Activated naive CD4-positive, alpha-beta T cell treated with anti-CD3 and anti-CD28 coated beads for 36 hours (primary cell): Measurements from ENCODE around the gene PSG4. TPM values are rescaled to one million over a fixed set of nuclear protein-coding genes. Genes with fewer than 3 reads are reported as not detected.
"Not testable (repeated sequence)": the region's sequence is repeated elsewhere in the genome, so short reads cannot be mapped to it uniquely, and the experiment has no call there.

Experiments used
- CTCF ChIA-PET: fragments of 350-600 bp; sonication (Branson Sonifier 250); formaldehyde crosslinking; loops from one replicate; lab custom pipeline; 2021; ENCODE audit warnings: antibody characterized with exemption; lab: Charles Lee
- DNase-seq: peaks from one replicate; pipeline ENCODE4 v3.0.0-alpha.2; 2020
- H3K27ac Mint-ChIP-seq: one replicate; pipeline ENCODE4 v1.8.0; 2021; ENCODE audit warnings: mild to moderate bottlenecking, mixed read lengths
- H3K27me3 Mint-ChIP-seq: one replicate; pipeline ENCODE4 v1.8.0; 2021; ENCODE audit warnings: low read depth, mixed read lengths
- H3K36me3 Mint-ChIP-seq: one replicate; pipeline ENCODE4 v1.8.0; 2021; ENCODE audit warnings: low read depth, mixed read lengths
- H3K4me1 Mint-ChIP-seq: one replicate; pipeline ENCODE4 v1.8.0; 2021; ENCODE audit warnings: low read depth, mixed read lengths
- H3K4me3 Mint-ChIP-seq: one replicate; pipeline ENCODE4 v1.8.0; 2021; ENCODE audit warnings: mild to moderate bottlenecking, moderate library complexity, mixed read lengths
- H3K9me3 Mint-ChIP-seq: one replicate; pipeline ENCODE4 v1.8.0; 2021; ENCODE audit warnings: mixed read lengths
- intact Hi-C: fragments of 100-400 bp; cut with micrococcal nuclease; formaldehyde crosslinking; loops from one replicate; pipeline ENCODE4 v1.15.1; 2023
- total RNA-seq, 2 experiments: library from RNA; stranded (reverse); gene quantifications; one replicate each; pipeline ENCODE4 v1.2.3, GENCODE V29; 2021

Gene PSG4
- total RNA-seq, 2 experiments from 2014 or later = not detected

DNA sequence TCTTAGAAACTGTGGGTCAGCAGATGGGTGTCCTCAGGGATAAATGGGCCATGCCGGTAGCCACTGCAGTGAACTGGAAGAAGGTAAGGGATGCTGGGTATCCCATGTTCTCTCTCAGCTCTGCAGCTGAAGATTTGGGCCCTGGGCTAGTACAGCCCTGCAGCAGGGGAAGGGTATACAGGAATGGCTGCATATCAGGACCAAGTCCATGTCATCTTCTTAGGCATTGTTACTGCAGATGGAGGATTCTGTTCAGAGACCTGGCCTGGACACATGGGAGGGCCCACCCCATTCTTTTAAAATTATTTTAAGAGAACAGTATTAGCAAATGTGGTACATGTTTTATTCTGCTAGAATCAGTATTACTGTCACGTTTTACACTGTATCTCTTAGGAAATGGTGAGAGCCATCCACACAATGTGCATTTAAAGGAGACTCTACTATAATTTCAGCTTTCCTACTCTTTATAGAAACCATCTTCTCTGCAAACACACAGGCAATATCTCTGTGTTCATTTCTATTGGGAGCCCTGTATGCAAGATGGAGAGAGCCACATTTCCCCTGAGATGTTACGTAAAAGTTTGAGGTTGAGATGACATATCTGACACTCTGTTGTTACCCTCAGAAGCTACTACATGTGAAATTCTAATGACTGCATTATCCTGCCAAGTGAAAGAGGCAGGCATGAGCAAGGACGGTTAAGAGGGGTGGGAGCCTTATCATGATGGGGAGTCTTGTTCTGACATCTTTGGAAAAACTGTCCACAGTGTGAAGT, 12.9 kb downstream of the PSG4 start:
- H3K4me1 Mint-ChIP-seq, H3K27ac Mint-ChIP-seq, H3K36me3 Mint-ChIP-seq, CTCF ChIA-PET, DNase-seq, H3K9me3 Mint-ChIP-seq, H3K4me3 Mint-ChIP-seq, intact Hi-C loops: not testable (repeated sequence)
- peaks cover 13% of the 10 kb centered on the region for H3K27me3 Mint-ChIP-seq

DNA sequence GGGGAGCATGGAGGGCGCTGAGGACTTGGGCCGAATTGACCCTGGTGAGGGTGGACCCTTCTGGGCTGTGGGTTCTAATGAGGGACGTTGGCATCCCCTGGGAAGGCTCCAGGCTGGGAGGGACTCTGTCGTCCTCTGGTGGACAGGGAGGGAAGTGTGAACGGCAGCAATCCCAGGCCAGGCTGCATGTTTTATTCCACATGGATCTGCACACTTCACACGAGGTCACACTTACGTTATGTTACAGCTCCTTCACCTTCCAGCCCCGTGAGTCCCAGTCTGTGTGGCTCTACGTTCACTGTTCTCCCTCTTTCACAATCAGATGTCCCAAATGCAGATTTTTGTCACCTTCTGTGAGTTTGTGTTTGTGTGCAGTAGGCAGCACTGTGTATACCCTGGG, 17.3 kb downstream of the PSG4 start:
- DNase-seq, H3K4me1 Mint-ChIP-seq, H3K9me3 Mint-ChIP-seq, H3K27ac Mint-ChIP-seq, H3K36me3 Mint-ChIP-seq, H3K4me3 Mint-ChIP-seq, CTCF ChIA-PET, intact Hi-C loops: not testable (repeated sequence)
- peaks cover 14% of the 10 kb centered on the region for H3K27me3 Mint-ChIP-seq

DNA sequence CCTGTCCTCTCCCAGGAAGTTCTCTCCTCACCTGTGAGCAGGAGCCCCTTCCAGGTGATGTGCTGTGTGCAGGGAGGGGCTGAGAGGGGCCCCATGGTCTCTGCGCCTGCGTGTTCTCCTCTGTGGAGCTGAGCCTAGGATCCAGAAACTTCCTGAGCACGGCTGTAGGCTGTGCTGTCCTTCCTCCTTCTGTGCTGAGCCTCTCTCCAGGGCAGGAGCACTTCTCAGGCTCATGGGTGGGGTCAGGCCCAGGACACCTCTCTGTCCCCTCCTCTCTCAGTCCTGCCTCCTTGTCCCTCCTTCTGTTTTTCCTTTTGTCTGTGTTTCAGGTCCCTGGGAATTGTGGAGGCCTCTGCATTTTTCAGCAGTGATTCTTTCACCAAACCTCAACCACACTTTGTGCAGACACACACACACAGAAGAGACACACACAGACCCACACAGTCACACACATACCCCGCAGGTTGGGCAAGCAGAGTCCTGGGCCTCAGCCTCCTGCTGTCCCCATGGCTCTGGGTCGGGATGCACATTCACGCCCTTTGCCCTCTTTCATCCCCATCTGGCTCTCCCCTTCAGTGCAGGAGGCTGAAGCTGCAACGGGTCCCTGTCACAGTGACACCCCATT, 19.0 kb downstream of the PSG4 start, which contains the start of gene PSG5:
Gene PSG5, minus strand, starts transcription at position 226 of the 625 bp plus-strand sequence. Its CDS starts 131 bp downstream, at position 95.
- H3K27me3 Mint-ChIP-seq = peaks cover 11% of the 10 kb centered on the region
- H3K4me3 Mint-ChIP-seq, H3K27ac Mint-ChIP-seq, H3K4me1 Mint-ChIP-seq, CTCF ChIA-PET, H3K9me3 Mint-ChIP-seq, H3K36me3 Mint-ChIP-seq, DNase-seq, intact Hi-C loops: not testable (repeated sequence)

DNA sequence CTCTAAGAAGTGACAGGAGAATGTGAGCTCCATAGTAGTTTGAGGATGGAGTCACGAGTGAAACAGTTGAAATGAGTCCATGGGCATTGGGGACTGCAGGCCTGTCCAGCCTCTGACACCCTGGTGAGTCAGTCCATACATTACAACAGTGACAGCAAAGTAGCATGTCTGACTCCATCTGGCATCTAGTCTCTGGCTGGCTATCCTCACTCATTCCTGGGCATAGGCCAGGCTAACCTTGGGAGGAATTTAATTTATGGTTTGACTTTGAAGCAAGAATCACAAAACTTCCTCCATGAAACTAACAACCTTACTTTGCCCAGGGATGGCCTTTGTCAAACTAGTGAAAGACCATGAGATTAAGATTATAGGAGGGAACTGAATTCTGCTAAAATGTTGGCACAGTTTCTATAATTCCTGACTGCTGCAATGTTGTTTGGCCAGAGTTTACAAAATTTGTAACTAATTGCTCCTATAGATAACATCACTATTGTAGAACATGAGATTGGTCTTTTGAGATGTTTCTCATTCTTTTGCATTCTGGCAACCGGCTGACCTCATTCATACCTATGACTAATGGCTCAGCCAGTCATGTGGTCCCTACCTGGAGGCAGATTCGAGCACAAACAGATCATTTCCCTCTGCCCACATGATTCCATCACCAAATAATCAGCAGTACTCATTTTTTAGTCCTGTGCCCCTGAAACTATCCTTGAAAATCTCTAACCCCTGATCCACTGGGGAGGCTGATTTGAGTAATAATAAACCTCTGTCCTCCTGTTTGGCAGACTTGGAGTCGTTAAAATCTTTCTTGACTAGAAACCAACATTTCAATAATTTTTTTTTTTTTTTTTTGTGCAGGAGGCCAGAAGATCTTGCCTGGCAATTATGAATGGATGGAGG, 23.3 kb downstream of the PSG4 start:
- H3K27ac Mint-ChIP-seq, DNase-seq, H3K27me3 Mint-ChIP-seq, intact Hi-C loops, H3K4me1 Mint-ChIP-seq, CTCF ChIA-PET, H3K9me3 Mint-ChIP-seq, H3K4me3 Mint-ChIP-seq, H3K36me3 Mint-ChIP-seq: not testable (repeated sequence)

DNA sequence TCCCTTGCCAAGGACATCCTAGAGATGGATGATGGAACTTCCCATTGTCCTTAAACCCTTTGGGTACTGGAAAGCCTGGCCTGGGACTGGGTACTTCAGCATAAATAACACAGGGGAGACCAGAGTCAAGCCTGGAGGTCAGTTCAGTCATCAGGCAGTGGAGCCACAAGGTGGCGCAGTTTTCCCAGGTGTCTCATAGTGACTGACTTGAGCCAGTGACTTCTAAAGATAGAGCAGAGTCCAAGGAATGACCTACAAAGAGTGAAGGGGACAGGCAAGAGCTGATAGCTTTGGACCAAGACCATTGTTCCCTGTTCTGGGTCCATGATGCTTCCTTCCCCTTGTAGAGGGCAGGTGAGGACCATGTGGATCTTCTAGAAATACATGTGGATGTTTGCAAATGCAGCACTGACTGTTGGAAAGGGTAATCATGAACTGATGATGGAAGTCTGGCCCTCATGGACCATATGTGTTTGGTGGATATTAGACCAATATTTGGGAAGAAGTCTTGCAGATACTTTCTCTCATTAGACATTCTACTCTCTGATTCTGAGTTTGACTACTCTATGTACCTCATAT, 25.8 kb downstream of the PSG4 start:
- intact Hi-C loops, H3K27ac Mint-ChIP-seq, H3K9me3 Mint-ChIP-seq, H3K27me3 Mint-ChIP-seq, CTCF ChIA-PET, H3K36me3 Mint-ChIP-seq, H3K4me1 Mint-ChIP-seq, H3K4me3 Mint-ChIP-seq: not testable (repeated sequence)
- DNase-seq = peak; percentile 25

DNA sequence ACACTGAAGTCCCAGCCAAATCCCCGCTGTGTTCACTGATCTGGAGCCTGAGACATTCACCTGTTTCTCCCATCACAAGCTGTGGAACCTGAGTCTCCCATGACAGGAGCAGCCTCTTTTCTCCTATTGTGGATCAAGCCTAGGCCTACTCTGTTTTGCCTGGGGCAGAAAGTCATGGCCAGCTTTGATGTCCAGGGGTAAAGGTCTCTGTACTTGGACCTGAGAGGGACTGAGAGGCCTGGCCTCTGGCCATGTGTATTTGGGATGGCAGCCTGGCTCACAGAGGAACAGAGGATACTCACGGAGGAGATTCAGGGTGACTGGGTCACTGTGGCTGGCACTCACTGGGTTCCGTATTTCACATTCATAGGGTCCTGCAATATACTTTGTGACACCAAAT, 26.9 kb downstream of the PSG4 start:
- intact Hi-C loops = not testable (repeated sequence)

DNA sequence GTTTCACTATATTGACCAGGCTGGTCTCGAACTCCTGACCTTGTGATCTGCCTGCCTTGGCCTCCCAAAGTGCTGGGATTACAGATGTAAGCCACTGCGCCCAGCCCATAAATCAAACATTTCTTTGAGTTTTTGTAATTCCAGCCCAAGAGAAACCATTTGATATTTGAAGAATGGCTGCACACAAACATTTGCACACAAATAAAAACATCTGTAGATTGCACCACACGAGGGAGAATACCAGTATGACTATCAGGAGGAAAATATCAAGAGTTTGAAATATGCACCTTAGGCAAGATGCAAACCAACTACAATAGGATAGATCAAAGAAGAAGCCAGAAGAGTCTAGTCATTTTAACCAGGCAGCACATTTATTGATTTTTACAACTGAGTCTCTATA, 39.5 kb downstream of the PSG4 start:
- H3K4me3 Mint-ChIP-seq, DNase-seq, H3K27ac Mint-ChIP-seq, H3K9me3 Mint-ChIP-seq, intact Hi-C loops, H3K4me1 Mint-ChIP-seq, H3K27me3 Mint-ChIP-seq, H3K36me3 Mint-ChIP-seq: not testable (repeated sequence)
- CTCF ChIA-PET = interaction anchor here (0.6 kb wide), 1 partner anchor 48 kb away, joined by 5 read pairs; no protein-coding TSS in a partner anchor

More for the DNA sequence above, 26.9 kb downstream of the PSG4 start:
- H3K4me1 Mint-ChIP-seq, H3K27me3 Mint-ChIP-seq, H3K4me3 Mint-ChIP-seq, H3K27ac Mint-ChIP-seq, DNase-seq, H3K36me3 Mint-ChIP-seq, H3K9me3 Mint-ChIP-seq: not testable (repeated sequence)
- CTCF ChIA-PET = interaction anchor here (0.6 kb wide), 1 partner anchor 36 kb away, joined by 3 read pairs; no protein-coding TSS in a partner anchor

DNA sequence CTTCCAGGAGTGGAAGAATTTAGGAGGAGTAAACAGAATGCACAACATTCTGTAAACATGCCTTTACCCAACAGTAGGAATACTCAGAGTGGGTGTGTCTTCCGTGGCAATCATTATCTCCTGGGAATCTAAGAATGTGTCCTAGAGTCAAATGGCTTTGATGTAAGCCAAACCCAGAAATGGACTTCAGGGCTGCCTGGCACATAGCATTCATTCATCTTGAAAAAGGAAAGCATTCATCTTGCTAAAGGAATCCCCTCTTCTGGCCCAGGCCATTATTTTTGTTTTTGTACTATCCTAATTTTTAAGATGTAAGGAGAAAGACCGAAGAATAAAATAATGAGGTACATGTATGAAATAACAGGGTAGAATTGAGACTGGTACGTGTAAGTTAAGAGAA, 42.3 kb downstream of the PSG4 start:
- H3K4me1 Mint-ChIP-seq, H3K9me3 Mint-ChIP-seq, intact Hi-C loops, DNase-seq, CTCF ChIA-PET, H3K27me3 Mint-ChIP-seq, H3K36me3 Mint-ChIP-seq, H3K4me3 Mint-ChIP-seq, H3K27ac Mint-ChIP-seq: not testable (repeated sequence)

DNA sequence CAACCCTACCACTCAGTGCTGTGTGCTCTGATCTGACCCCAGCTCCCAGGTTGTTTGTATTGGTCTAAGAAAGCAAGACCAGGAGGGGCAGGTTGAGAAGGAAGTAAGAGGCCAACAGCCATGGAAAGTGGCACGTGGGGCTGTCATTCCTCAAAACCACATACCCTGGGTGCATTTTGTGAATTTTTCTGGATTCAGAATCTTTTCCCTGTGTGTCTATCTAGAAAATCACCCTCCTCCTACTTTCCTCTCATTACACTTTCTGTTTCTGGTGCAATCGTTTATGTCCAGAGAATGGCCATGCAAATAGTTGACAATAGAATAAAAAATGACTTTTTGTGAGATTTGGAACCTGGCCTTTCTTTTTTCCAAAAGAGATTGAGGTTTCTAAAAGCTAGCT, 43.2 kb downstream of the PSG4 start:
- H3K9me3 Mint-ChIP-seq, CTCF ChIA-PET, H3K27ac Mint-ChIP-seq, H3K4me3 Mint-ChIP-seq, H3K27me3 Mint-ChIP-seq, DNase-seq, intact Hi-C loops, H3K4me1 Mint-ChIP-seq, H3K36me3 Mint-ChIP-seq: not testable (repeated sequence)

DNA sequence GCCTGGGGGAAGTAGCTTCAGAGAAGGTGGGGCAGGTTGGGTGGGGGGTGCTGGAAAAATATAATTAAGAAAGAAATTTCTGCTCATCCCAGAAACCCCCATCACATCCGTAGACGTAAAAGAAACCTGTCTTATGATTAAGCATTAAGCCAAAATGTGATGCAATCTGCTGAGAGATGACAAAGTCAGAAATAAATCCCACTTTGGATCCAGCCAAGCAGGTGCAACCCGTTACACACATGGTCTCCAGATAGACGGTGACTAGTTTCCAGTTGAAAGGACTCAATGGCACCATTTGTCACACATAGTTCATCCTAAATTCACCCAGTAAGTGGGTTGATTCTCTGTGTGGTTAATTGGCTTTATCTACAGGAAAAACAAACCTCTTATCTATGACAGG, 53.2 kb downstream of the PSG4 start:
- Mint-ChIP-seq H3K36me3 (no peaks in the 10 kb centered on the region), H3K27ac (no peak overlapping the region), H3K4me3 (no peak overlapping the region), H3K27me3 (peaks cover 5% of the 10 kb centered on the region), H3K4me1 (no peaks in the 10 kb centered on the region), H3K9me3 (no peaks in the 10 kb centered on the region)
- intact Hi-C loops = no loop called here
- CTCF ChIA-PET = no interaction called here
- DNase-seq = no peak

DNA sequence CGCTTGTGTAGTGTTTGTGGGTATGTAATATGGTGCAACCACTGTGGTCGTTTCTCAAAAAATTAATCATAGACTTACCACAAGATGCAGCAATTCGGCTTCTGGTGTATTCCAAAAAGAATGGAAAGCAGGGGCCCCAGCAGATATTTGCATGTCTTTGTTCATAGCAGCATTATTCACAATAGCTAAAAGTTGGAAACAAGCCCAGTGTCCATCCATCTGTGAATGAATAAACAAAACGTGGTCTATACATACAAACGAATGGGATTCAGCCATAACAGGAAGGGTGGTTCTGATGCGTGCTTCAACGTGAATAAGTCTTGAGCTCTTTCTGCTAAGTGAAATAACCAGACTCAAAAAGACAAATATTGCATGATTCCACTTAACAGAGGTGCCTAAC, 55.6 kb downstream of the PSG4 start:
- H3K4me3 Mint-ChIP-seq, DNase-seq, H3K4me1 Mint-ChIP-seq, intact Hi-C loops, H3K9me3 Mint-ChIP-seq, H3K36me3 Mint-ChIP-seq, H3K27ac Mint-ChIP-seq, H3K27me3 Mint-ChIP-seq, CTCF ChIA-PET: not testable (repeated sequence)

DNA sequence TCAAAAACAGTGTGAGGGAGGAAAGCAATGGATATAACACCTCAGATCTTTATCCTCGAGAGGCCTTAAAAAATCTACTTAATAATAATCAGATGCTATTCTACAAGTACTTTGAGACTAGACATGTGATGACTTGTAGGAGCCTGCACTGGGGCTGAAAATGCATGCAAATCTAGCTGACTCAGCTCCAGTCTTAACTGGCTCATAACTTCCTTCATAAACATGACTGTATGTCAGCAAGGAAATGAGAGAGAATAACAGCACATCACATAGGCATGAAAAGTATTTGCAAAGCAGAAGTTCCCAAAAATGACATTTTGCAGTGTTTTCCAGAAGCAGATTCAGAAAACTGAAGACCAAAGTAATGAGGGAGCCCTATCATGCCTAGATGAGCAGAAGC, 57.2 kb downstream of the PSG4 start:
- H3K27ac Mint-ChIP-seq = no peak overlapping the region
- H3K4me1 Mint-ChIP-seq = no peaks in the 10 kb centered on the region
- intact Hi-C loops = no loop called here
- H3K9me3 Mint-ChIP-seq = no peaks in the 10 kb centered on the region
- H3K27me3 Mint-ChIP-seq = peaks cover 5% of the 10 kb centered on the region
- H3K36me3 Mint-ChIP-seq = no peaks in the 10 kb centered on the region
- no peak overlapping the region for H3K4me3 Mint-ChIP-seq
- DNase-seq = no peak
- CTCF ChIA-PET = no interaction called here
